Posterior cingulate gyrus (tissue), 11 donors: ENCODE measurements around the gene NCOA7.

Experiments used
- DNase-seq, 10 donors: peaks; one replicate each; pipeline versions ENCODE4 v3.0.0 to v3.0.0-alpha.2; 2020 to 2021; ENCODE audit warnings: mixed read lengths in 3 of 10
- intact Hi-C: fragments of 100-400 bp; cut with DNase I; formaldehyde crosslinking; loops from one replicate; pipeline ENCODE4 v1.15.1; 2023

Gene NCOA7

DNA sequence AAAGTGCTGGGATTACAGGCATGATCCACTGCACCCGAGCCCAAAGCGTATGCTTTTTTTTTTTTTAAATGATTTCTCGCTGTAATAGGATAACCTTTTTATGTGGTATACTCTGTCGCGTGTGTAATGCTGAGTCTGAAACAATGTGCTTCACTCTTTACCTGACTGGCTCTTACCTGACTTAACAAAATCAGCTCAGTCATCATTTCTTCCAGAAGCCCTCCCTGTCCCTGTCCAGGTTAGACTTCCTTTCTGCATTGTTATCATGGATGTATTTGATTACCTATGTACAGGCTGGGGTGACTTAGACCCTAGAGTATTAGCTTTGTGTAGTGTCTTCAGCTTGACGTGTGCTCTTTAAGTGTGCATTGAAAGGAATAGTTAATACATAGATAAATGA, 67.1 kb downstream of the NCOA7 start:
- DNase-seq = no peak
- intact Hi-C loops = loop anchor here (5.0 kb wide), 2 partner anchors 66 to 99 kb away; partner anchors contain the start of genes HINT3 and NCOA7

- intact Hi-C loops = loop anchor here (1.0 to 5.0 kb wide), 3 partner anchors 66 to 115 kb away; partner anchors contain the start of genes HINT3 and NCOA7
- DNase-seq = peak in 7 of 10 donors; percentile 30 to 92 (median 63)
These were observed 67.9 kb downstream of the NCOA7 start for GRCh38 chr6:125858427-125859320.

GRCh38 chr6:125859727-125860126, 69.0 kb downstream of the NCOA7 start:
- DNase-seq = no peak
- intact Hi-C loops = loop anchor here (1.0 to 5.0 kb wide), 3 partner anchors 67 to 114 kb away; partner anchors contain the start of genes HINT3 and NCOA7

DNA sequence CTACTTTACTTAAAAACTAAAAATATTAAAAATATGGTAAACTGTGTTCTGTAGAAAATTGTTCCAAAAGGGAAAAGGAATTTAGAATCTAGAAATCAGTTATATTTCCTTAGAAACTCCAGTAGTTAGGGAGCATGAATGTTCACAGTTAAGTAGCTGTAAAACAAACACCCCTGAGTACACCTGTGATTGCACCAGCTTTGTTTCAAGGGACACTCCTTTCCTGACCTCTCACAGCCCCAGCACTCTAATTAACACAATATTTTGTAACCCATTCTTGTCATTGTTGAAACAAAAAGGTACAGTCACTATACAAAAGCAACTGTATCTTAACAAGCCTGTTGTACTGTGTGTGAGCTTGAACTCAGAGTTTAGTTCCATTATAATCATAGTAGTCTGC, 72.3 kb downstream of the NCOA7 start:
- intact Hi-C loops = no loop called here
- no peak for DNase-seq

GRCh38 chr6:125865015-125865414, 74.3 kb downstream of the NCOA7 start:
- no peak for DNase-seq
- intact Hi-C loops = no loop called here

DNA sequence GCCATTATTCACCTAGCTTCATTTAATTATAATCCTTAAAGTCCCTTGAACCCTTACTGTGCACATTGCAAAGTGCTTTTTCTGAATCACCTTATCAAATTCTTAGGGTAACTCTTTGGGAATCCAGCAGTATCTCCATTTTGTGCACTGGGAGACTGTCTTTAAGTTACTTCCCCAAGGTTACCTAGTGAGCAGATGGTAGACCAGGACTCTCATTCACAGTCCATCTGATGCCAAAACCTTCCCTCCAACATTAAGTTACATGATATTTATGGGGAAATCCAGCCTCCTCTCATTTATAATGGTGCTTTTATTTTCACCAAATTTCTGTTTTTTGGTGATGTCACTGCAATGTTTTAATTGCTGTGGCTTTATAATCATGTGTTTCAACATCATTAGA, 75.7 kb downstream of the NCOA7 start:
- no peak for DNase-seq
- intact Hi-C loops = no loop called here

DNA sequence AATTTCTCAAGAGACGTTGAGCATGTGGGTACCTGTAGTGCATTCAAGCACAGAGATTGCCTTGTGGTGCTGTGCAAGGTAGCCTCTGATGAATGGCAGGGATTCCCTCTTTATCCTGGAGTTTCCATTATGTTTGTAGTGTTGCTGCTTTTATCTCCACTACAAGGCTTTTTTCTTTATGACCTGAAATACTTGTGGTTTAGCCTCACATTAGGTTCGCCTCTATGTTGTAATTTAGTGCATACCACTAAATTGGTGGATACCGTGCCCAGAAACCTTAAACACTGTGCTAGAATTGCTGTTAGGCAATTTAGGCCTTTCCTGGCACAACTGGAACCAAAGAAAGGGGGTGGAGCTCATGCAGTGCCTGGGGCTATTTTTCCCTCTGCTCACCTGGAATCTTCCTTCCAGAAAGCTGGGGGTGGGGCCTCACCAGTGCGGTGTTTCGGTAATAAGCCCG, 76.8 kb downstream of the NCOA7 start:
- DNase-seq = no peak
- intact Hi-C loops = no loop called here

- intact Hi-C loops = no loop called here
- no peak for DNase-seq
These were observed 77.5 kb downstream of the NCOA7 start for GRCh38 chr6:125868252-125868651.

DNA sequence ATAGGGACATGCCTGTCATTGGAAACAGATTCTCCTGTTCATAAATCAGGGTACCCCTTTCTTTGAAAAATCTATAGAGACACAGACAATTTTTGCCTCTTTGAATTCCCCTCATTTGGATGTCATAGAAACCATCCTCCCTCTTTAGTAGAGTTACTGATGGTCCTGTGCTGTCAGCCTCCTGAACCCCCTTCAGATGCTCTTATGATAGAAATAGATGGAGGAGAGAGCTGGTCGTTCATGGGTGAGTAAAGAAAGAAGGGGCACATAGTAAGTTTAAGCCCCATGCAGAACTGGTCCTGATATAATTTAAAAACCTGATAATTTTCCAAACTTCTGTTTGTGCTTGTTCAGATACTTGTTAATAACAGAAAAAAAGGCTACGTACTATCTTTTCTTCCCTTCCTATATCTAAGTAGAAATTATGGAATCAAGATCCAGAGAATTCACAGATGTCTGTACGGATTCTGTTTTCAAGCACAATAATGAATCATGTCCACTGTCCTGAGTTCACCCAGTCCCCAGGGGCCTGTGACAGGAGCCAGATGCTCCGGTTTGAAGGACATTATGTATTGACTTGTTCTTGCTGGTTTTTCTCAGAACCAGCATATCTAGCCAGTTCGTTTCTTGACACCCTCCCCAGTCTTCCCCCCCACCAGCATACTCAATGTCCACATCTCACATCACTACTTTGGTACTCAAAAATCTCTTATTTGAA, 78.1 kb downstream of the NCOA7 start:
- intact Hi-C loops = no loop called here
- peak in 6 of 10 donors; percentile 25 to 89 (median 44) for DNase-seq

DNA sequence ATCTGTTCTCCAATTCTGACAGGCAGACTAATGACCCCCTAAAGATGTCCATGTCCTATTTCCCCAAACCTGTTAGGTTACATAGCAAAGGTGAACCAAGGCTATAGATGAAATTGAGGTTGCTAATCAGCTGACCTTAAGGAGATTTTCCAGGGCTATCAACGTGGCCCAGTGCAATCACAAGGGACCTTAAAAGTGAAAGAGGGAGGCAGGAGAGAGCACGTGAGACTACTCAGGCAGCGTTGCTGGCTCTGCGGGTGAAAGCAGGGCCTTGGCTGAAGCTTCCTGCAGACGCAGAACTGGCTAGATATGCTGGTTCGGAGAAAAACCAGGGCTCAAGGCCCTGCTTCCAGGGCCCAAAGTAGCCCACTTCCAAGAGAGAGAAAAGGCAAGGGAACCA, 78.7 kb downstream of the NCOA7 start:
- DNase-seq = peak in 2 of 10 donors; percentile 41 to 74
- intact Hi-C loops = no loop called here

GRCh38 chr6:125871365-125871764, 80.6 kb downstream of the NCOA7 start:
- intact Hi-C loops = no loop called here

DNA sequence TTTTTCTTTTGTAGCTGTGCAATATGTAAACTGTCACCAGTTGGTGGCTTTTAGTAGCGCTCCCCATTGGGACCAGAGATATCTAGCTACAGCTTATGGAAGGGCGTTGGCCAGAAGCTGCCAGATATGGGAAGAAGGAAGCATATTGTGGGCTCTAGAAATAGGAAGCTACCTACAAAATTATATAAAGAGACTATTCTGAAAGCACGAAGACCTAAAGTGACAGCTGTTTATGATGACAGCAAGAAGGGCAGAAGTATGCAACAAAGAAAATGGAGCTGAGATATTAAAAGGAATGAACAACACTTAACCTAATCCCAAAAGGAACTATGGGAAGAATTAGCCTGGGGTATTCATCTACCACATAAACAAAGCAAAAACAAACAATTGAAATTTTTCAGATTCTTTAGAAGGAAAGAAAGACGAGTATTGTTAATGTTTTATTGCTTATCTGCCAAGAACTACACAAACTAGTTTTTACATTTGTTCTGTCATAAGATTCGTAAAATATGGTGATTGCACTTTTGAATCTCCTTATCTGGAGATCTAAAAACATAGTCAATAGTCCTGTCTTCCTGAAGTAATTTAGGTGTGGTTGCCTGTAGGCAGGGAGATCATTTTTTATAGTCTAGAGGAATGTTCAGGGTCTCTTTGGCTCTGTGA, 81.6 kb downstream of the NCOA7 start:
- DNase-seq = no peak
- intact Hi-C loops = no loop called here

More at GRCh38 chr6:125871365-125871764, 80.6 kb downstream of the NCOA7 start:
- no peak for DNase-seq

GRCh38 chr6:125882243-125882642, 91.5 kb downstream of the NCOA7 start:
- intact Hi-C loops = no loop called here
- no peak for DNase-seq

DNA sequence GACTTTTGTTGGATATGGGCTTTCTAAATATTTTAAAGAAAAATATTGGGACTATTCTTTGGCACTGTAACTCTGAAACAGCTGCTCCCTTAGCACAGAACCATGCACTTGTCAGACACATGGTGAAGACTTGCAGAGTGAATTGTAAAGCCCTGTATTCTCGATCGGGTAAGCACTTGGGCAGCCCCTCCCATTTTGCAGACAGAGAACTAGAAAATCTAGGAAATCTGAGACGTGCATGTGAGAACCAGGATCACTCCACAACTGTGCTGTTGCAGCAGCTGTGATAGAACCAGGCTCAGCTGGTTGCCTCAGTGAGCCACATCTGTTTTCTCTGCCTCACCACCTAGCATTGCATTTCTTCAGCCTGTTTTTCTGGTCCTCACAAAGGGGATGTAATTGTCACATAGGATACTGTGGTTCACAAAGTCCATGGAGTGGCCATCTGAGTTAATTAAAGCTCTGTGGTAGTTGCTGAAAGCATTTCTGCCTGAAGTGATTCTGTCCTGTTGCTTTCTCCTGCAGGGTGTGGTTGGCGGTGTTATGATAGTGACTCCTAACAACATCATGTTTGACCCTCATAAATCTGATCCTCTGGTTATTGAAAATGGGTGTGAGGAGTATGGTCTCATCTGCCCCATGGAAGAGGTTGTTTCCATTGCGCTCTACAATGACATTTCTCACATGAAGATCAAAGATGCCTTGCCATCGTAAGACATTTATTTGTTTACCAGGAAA, 94.0 kb downstream of the NCOA7 start:
- no peak for DNase-seq
- intact Hi-C loops = no loop called here

DNA sequence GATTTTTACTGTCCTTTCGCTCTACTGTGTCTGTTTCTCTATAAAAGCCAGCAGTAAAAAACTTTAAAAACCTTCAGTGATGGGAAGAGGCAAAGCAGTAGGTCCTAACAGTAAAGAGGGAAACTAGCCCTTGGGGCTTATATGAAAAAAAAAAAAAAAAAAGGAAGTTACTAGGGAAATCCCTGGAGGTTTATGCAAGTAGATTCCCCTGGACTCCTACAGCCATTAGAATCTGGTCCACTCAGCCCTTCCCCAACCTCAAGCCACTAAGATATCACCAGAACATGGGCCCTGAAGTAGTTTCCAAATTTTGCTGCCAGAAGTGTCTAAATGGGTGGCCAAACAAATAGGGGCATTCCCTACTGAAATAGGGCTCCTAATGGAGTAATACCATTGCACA, 95.3 kb downstream of the NCOA7 start:
- intact Hi-C loops = no loop called here
- no peak for DNase-seq

DNA sequence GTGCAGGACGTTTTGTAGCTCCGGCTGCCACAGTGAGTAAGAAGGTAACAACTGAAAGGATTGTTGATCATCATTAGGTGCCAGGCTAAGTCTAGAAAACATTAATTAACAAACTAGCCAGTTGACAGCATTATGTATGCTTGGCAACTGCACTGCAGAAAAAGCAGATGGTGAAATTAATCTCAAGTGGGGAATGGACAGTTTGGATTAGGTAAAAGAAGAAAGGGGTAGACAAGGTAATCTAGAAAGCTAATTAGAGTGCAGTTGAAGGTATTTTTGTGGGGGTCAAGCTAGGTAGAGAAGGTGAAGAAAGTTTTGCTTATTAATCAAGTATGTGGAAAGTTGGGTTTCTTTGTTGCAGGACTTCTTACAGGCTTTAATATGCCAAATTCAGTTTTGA, 96.2 kb downstream of the NCOA7 start:
- intact Hi-C loops = no loop called here
- DNase-seq = no peak

DNA sequence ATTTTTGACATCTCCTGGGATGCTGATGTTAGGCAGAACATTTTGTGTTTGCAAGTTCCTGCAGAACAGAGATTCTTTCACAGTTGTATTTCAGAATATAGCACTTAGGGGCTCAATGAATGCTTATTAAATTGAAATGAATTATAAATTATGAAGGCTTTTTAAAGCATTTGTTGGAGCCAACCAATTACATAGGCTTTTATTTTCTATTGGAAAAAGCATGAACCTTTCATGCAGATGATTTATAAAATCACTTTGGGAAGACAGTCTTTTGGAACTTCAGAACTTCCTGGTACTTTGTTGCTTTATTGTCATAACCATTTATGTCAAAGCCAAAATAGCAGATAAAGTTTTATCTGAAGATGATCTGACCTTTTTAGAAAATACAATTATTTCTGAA, 96.6 kb downstream of the NCOA7 start:
- no peak for DNase-seq
- intact Hi-C loops = no loop called here

DNA sequence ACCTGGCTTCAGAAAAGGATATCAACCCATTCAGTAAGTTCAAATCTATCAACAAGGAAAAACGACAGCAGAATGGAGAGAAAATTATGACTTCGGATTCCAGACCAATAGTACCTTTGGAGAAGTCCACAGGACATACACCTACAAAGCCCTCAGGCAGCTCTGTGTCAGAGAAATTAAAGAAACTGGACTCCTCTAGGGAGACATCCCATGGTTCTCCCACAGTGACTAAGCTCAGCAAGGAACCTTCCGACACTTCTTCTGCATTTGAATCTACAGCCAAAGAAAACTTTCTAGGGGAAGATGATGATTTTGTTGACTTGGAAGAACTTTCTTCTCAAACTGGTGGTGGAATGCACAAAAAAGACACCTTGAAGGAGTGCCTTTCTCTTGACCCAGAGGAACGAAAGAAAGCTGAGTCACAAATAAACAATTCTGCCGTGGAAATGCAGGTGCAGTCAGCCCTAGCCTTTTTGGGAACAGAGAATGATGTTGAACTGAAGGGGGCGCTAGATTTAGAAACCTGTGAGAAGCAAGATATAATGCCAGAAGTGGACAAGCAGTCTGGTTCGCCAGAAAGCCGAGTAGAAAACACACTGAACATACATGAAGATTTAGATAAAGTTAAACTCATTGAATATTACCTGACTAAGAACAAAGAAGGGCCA, 98.4 kb downstream of the NCOA7 start:
- DNase-seq = no peak
- intact Hi-C loops = no loop called here

- DNase-seq = no peak
- intact Hi-C loops = no loop called here
These were observed 109.0 kb downstream of the NCOA7 start for GRCh38 chr6:125899726-125900182.

DNA sequence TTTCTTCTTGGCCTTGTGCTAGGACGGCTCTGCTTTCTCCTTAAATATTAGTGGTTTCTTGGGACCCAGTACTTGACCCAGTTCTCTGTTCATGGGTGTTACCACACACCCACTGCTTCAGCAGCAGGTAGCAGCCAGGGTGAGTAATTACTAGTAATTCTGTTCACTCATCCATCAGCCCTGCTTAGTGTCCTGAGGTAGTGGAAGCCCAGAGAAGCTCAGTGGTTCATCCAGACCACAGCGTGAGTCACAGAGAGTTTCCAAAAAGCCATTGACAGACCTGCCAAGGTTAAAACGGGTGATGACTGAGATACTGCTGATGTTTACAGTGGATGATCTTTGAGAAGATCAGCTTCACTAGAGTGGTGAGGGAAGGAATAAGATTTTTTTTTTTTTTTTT, 114.1 kb downstream of the NCOA7 start:
- DNase-seq = no peak
- intact Hi-C loops = no loop called here
